Activated CD4-positive, alpha-beta T cell treated with anti-CD3 and anti-CD28 coated beads for 48 hours (primary cell): ENCODE results near the gene TP73.

Experiments
- DNase-seq: peaks from one replicate; pipeline ENCODE4 v3.0.0-alpha.2; 2020

The TP73 gene

DNA sequence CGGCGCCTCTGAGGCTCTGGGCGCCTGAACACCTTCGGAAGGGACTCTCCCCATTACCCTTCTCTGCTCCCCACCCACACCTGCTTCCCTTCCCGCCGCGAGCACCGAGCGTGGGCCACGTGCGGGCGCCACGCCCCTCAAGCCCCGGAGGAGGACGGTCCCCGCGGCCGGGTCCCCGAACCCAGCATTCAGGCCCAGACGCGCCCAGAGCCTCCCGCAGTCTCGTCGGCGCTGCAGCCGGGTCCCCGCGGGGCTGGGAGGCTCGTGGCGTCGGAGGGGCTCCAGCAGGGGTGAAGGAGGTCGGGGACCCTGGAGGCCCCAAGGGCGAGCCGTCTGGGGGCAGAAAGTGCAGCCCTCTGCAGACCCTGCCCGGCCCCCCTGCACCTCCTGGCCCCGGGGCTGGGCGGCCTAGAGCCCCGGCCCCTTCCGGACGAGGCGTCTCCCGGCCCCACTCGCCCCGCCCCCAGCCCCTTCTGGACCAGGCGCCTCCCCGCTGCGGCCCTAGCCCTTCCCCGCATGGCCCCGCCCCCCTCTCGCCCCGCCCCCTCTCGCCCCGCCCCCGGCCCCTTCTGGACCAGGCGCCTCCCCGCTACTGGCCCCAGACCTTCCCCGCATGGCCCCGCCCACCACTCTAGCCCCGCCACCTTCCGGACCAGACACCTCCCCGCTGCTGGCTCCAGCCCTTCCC lies 119.9 kb downstream of the TP73 start:
- DNase-seq, result peak; percentile 91

DNA sequence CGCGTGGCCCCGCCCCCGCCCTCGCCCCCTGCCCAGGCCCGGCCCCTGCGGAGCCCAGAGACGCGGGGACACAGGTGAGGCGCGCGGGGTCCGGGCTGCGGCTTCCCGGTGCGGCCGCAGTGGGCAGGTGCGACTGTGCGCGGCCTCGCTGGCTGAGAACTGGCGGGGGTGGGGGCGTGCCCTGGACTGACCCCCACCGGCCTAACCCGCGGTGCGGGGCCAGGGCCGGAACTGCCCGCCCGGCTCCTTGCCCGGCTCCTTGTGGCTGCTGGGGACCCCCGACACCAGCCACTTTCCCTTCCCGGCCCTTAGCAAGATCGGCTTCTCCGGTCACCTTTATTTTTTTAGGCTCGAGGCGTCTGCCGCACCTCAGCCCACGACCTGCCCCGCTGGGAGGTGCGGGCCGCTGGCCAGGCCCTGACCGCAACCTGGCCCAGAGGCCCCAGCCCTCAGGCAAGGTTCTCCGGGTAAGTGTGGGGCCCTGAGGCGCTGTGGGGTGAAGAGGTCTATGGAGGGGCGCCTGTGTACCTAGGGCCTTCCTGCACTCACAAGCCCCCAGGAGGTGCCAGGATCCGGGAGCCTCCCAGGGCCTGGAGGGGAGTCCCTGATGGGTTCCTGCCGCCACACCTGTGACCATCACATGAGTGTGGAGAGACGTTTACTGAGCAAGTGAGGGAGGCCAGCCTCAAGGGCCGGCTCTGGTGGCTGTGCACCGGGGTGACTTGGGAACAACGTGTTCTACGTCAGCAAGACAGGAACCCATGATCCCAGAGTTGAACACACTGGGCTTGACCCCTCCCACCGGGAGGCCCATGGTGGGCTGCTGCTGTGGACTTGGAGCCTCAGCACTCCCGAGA lies 120.6 kb downstream of the TP73 start, which contains the start of gene SMIM1:
Gene SMIM1 (plus strand): TSS at position 35 of the 857 bp plus-strand sequence. CDS start 2,625 bp downstream, outside the sequence.
- no peak for DNase-seq

DNA sequence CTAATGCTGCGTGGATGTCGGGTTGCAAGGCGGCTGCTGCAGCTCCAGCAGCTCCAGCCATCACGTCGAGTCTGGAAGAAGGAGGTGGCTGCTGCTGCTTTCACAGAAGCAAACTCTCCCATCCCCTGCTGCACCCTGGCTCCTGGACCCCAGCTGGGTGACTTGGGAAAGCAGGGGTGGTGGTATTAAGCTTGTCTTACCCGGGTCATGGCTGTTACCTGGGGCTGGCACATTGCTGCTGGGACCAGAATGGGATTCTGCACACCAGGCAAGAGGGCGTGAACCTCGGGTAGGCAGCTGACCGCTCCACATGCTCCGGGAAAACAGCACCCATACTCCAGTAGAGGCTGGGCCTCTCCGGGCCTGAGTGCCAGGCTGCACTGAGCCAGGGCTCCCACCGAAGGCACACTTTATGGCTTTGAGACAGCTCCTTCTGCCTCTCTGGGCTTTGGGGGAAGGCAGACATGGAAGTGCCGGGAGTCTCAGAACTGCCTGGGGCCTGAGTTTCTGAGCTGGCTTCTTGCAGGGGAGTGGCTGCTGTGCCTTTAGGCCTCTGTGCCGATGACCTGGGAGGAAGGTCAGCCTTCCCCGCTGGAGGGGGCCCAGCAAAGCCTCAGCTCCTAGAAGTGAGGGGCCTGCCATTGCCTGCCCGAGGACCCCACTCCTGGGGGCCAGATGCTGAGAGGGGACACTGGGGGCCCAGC lies 121.4 kb downstream of the TP73 start:
- no peak for DNase-seq

DNA sequence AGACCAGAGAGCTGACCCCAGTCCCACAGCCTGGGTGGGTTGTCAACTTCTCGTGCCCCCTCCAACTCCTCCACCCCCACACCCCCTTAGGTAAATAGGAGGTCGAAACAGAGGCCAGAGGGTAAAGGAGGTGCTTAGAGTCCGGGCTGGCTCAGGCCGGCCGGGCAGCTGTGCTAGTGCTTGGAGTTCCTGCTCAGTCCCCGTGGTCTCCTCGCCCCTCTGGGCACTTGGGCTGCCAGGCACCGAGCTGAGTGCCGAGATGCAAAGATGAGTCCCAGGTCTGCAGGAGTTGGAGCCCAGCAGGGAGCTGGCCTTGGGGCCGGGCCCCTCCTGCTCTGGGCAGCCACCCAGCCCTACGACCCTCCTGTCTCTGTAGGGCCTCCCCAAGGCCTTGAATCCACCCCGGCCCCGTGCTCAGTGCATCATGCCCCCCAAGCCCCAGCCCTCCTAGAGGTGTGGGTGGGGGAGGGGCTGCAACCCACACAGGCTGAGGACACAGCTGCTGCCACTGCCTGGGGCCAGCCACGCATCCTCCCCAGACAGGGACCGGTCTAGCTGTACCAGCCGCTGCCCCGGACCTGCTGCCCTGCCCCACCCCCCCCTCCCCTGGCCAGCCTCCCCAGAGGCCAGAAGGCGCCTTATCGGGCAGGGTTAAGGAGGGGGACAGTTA lies 122.1 kb downstream of the TP73 start:
- DNase-seq, result no peak

DNA sequence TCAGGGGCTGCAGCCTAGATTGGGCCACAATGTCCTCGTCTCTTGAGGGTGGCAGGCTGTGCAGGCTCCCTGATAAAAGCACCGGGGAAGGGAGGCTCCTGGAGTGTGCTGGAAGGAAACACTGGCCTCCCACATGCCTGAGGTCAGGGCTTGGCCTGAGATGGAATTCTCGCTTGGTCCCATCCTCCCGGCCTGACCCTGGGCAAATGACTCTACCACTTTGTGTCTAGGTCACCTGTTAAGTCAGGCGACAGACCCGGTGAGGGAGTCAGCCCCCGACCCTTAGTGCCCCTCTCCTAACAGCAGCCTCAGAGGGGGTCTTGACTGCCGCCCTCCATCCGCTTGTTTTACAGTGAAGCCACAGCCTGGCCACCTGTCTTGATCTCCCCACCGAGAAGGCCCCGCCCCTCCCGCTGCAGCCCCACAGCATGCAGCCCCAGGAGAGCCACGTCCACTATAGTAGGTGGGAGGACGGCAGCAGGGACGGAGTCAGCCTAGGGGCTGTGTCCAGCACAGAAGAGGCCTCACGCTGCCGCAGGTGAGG lies 122.7 kb downstream of the TP73 start:
- DNase-seq, result no peak

DNA sequence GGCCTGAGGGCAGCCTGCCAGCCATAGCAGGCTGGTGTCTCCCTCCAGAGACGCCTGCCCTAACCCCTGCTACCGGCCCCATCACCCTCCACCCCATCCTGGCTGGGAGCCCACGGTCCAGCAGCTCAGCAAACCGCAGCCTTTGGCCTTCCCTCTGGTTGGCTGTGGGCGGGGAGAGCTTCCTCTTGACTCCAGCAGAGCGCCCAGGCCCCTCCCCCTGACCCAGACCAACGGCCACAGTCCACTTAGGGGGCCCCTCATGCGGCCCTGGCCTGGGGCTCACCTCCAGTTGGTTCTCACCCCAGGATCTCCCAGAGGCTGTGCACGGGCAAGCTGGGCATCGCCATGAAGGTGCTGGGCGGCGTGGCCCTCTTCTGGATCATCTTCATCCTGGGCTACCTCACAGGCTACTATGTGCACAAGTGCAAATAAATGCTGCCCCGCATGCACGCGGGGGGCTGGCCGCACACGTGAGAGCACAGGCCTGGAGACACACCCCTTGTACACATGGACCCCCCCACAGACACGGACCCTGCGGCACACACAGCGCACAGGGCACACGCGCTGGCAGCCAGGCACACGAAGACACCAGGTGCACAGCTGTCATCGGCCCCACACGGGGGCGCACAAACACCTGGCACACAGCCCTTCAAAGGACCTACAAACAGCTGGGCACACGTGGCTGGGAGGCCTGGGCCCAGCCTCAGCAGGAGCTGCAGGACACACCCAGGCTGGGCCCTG lies 123.3 kb downstream of the TP73 start:
- DNase-seq, result peak; percentile 72

DNA sequence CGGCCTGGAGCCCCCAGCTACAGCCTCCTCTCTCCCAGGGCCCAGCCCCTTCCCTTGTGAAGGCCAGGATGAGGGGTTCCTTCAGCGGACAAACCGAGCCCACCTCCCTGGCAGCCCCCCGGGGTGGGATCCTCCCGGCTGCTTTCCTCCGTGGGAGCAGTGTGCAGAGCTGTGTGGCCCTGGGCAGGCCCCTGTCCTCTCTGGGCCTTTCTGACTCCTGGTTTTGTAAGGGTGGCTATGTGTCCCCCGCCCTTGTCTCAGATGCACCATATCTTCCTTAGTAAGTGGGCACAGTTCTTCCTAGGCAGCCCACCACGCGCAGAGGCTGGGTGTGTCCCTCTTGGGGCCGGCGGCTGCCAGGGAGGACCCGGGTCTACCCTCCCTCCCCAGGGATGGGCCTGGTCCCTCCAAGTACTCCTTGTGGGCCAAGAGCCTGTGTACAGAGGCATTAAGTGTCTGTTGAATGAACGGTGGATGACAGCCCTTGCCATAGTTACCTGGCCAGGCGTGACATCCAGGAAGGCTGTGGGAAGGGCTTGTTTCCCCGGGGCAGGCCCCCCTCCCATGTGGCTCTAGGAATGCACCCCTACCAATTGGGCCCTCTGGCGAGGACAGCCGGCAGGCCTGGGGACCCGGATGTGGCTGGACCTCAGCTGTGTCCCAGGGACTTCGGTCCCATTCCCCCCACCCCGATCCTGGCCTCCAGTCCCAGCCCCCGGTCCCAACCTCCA lies 124.1 kb downstream of the TP73 start:
- DNase-seq, result no peak

DNA sequence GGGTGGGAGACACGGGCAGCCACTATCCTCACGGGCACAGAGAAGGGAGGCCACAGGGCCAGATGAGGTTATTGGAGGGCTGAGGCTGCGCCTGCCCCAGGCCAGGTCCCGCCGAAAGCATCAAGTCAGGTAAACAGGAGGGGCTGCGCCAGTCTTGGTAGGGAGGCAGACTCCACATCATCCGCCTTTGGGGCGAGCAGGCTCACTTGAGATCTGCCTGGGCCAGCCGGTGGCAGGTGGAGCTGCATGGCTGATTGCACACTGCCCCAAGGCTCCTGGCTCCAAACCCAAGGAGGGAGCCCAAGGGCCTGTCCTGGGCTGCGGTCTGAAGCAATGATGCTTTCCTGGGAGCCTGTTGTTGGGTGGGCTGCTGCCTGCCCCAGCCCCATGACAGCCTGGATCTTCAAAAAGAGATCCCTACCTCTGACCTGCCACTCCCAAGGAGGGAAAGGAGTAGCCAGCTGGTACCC lies 124.8 kb downstream of the TP73 start:
- DNase-seq, result no peak

DNA sequence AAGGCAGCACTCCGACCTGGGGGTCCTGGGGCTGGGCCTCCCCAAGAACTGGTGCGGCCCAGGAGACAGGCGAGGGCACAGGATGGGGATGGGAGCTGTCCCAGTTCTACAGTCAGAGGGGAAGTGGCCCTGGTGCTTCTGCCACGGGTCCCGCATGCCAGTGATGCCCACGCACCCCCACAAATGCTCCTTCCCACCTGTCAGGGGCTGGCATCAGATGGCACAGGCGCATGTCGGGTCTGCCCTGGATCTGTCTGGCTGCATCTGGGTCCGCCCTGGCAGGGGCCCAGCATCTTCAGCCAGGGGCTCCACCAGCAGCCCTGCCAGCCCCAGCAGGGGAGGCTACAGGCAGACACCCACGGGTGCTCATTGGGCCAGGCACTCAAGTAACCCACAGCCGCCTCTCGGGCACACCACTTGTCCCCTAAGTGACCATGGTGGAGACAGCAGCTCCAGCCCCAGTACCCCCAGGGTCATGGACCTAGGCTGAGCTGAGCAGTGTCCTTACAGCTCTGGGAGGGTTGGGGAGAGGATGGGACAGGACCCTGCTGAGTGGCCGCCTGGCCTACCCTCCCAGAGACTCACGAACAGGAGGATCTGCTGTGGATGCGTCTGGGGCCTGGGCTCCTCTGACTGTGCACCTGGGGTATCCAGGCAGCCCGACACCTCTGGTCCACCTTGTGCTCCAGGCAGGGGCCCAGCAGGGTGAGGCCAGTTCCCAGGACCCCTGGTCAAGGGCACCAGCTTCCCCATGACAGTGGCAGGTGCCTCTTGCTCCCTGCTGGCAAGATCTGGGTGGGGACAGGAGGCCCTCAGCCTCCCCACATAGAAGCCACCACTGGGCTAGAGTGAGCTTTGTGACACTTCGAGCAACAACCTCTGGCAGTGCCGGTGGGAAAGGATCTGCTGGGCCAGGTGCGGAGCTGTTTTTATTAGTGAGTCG lies 125.6 kb downstream of the TP73 start:
- DNase-seq, result no peak

DNA sequence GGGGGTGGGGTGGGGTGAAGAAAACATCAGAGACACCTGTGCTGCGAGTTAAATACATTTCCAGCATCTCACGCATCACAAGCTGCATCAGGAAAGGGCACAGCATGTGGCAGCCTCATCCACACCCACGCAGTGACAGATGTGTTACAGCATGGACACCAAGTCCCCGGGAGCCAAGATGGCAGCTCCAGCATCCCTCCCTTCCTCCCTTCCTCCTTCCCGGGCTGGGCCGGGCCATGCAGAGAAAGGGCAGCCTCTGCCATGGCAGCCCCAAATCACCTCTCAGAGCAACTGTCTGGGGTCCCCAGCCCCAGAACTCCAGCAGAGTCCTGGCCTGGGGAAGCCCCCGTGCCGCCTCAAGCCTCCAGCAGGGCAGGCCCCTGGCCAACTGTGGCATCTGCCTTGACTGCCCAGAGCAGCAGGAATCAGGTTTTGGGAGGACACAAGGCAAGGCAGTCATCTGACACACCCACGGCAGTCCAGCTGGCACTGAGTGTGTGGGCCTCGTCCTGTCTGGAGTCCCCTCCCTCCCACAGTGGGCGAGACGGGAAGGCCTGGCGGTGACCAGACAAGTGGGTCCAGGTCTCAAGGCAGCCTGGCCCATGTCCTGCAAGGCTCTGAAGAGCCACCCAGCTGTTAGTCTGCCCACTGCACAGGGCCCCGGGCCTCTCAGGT lies 126.4 kb downstream of the TP73 start:
- no peak for DNase-seq

DNA sequence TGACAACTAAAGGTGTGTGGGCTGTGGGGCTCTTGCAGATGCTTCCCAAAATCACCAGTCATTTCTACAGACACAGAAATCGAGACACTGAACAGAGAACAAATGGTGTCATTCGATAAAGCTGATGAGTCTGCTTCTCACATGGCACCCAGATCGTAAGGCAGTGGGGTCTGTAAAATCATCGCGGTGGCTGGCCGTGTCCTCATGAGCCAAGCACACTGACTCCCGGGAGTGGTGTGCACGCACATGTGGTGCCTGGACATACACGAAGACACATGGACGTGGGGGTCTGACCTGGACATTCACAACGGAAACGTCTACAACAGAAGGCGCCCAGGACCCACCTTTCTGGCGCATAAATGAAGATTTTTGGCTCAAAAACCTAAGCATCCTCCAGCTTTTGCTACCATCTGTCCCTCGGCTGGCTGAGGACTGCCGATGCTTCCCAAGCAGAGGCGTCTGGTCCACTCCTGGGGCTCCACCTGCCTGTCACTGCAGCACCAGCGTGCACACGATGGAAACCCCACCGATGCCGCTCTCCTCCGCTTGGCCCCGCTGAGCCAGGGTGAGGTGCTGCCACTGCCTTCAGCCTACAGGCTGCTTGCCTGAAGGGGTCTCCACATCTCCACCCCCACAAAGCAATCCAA lies 127.1 kb downstream of the TP73 start:
- DNase-seq, result no peak

DNA sequence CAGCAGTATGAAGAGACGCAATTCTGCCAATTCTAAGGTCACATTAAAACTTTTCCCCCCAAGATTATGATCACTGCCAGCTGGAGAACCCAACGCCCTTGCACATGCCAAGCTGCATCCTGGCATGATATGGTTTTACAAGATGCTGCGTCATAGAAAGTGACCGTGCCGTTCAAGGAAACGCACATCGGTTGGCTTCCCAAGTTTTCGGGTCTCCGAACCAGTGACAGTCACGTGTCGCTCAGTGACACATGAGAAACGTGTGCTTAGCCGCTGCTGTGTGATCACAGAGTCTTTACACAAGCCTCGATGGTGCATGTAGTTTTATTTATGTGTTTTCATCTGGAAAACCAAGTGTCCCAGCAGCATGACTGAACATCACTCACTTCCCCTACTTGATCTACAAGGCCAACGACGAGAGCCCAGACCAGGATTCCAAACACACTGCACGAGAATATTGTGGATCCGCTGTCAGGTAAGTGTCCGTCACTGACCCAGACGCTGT lies 127.6 kb downstream of the TP73 start:
- DNase-seq, result no peak

DNA sequence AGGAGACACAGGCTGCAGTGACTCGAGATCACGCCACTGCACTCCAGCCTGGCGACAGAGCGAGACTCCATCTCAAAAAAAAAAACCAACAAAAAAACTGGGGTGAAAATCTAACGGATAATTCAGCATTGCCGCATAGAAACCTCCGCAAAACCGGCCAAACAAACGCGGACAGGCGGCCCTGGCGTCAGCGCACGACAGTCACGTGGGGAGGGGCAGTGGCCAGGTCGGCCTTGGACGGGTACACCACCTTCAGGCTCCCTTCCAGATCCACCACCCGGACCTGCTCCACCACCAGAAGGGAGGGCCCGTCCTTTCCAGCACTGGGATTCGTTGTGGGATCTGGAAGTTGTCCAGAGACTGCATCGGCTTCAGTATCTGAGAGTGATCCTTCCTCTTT lies 128.6 kb downstream of the TP73 start:
- DNase-seq, result no peak

DNA sequence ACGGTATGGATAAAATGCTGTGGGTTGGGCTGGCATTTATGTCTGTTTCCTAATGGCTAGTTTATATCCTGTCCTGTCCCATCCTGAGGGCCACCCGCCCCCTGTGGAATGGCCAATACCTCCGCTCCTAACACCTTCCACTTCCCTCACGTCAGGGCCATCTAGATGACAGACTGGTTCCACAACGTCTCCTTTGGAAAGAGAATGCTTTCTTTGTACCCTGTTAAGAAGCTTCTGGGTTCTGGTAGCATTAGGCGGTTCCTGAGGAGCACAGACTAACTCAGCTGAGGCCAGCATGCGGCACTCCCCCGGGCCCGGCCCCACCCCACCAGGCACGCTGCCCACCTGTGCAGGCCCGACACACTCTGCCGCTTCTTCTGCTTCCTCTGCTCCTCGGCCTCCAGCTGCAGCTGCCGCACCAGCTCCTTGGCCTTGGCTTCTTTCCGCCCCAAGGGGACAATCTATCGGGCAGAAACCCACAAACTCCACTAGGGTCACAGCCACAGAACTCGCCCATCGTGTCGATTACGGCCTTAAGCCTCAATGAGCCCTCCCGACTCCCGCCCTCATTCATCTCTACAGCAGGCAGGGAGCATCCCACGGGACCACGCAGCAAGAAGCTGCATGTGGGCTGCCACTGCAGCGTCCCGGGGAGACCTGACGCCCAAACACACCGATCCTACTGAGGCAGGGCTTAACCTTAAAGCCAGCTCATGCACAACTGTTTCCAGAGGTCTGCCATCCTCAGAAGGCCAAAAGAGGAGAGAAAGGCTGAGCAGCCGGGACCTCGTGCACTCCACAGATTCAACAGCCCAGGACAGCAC lies 131.5 kb downstream of the TP73 start:
- no peak for DNase-seq

DNA sequence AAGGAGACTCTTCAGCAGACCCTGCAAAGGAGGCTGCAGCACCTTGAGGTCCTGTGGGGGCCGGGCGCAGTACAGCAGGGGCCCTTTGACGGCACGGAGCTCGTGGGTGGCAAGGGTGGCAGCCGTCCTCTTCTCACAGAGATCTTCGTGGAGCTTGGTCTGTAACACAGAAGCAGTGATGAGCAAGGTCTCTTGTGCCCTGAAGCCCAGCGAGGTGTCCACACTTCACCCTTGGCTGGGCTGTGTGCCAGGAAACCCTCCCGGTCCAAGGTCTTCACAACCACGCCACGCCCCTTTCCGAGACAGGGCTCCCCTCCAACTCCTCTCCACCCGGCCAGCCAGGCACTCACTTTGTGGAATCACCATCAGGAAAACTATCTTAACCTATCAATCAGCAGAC lies 132.7 kb downstream of the TP73 start:
- no peak for DNase-seq

DNA sequence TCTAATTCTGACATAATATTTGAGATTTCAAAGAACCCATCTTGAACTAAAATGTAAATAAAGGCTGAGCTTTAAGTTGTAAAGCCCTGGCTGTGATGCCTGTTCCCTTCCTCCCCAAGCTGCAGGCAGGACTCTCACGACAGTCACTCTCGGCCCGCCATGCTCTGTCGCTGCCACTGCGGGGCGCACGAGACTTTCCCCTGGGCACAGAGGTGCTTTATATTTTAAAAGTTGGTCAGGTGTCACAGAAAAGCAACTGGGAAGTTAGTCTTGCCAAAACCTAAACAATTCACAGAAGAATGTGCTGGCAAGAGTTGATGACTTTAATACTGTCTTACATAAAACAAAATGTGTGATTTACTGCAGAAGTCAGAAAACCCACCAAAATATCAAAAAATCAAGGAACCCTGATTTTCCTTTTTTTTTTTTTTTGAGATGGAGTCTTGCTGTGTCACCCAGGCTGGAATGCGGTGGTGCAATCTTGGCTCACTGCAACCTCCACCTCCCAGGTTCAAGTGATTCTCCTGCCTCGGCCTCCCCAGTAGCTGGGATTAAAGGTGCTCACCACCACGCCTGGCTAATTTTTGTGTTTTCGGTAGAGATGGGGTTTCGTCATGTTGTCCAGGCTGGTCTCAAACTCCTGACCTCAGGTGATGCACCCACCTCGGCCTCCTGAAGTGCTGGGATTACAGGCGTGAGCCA lies 133.3 kb downstream of the TP73 start:
- peak; percentile 52 for DNase-seq
